HG02763 (cell line): ENCODE data around the gene SBK3.
"Not testable (repeated sequence)": the region's sequence is repeated elsewhere in the genome, so short reads cannot be mapped to it uniquely, and the experiment has no call there.

Experiments
- ATAC-seq: cut with Tn5 transposase; IDR thresholded peaks from one replicate; pipeline ENCODE4 v1.9.1; 2021; ENCODE audit warnings: mild to moderate bottlenecking, moderate library complexity; ENCODE audit not compliant: unreplicated experiment

Gene SBK3

DNA sequence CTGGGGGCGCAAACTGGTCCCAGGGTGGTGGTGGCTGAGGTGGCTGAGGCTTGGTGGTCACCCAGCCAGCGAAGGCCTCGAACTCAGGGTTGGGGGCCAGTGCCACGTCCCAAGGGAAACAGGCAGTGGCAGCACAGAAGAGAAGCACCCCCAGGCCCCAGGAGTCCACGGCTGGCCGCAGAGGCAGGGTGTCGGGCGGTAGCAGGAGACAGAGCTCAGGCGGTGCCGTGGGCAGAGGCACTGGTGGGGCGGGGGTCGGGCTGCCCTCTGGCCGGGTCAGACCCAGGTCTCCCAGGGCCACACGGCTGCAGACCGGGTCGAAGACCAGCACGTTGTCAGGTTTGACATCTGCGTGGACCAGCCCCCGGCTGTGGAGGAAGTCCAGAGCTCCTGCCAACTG lies 4.3 kb downstream of the SBK3 start:
- no peak for ATAC-seq

DNA sequence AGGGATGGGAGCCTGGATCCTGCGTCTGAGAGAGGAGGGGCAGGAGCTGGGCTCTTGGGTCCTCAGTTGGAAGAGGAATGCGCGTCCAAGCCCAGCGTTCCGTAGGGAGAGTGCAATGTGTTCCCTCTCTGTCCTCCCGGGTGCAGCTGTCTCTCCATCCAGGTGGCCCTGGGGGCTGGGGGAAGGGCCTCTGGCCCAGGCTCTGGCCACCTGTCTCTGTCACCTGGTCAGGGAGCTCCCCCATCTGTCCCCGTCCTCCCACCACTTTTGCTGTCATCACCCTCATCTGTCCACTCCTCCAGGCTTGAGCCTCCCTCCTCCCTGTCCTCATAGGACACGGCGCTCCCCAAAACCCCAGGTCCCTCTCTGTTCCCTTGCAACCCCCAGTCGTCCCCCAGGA lies 4.7 kb downstream of the SBK3 start:
- no peak for ATAC-seq

DNA sequence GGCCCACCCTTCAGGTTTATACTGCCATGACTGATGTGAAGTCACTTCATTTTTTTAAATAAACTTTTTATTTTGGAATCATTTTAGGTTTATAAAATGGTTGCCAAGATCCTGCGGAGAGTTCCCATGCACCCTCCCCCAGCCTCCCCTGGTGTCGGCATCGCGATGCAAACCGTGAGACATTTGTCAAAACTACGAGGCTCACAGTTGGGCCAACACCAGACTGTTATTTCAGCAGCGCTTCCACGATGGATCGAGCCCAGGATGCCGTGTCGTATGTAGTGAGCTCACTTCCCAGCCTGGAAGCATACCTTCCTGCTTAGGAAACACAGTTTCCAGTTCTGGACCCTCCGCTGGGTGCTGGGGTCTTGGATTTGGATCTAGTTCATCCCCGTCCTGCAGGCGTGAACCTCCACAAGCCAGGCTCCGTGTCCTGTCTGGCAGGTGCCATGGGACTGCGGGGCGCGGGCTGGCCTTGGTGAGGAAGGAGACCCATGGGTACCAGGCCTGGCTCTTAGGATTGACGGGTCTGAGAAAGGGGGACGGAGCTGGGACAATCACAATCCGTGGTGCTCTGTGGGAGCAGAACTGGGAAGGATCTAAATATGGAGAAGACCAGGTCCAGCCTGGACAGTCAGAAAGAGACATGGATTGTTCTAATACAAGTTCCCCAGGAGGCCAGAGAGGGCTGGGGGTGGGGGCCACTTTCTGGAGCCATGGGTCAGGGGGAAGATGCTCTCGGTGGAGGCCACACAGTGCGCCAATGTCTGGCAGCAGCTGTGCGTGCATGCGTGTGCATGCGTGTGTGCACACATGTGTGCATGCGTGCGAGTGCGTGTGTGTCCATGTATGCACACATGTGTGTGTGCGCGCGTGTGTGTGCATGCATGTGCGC lies 6.0 kb downstream of the SBK3 start:
- ATAC-seq = no peak

DNA sequence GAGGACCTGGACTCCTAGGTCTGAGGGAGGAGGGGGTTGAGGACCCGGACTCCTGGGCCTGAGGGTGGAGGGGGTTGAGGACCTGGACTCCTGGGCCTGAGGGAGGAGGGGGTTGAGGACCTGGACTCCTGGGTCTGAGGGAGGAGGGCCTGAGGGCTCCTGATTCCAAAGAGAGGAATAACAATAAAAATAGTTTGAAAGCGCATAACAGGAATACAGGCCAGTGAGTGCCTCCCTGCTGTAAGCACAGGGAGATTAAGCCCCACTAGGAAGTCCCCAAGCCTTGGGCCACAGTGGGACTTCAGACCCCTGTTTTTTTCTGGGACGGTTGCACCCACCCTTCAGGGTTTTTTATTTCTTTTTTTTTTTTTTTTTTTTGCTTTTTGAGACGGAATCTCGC lies 7.2 kb downstream of the SBK3 start:
- ATAC-seq = no peak

DNA sequence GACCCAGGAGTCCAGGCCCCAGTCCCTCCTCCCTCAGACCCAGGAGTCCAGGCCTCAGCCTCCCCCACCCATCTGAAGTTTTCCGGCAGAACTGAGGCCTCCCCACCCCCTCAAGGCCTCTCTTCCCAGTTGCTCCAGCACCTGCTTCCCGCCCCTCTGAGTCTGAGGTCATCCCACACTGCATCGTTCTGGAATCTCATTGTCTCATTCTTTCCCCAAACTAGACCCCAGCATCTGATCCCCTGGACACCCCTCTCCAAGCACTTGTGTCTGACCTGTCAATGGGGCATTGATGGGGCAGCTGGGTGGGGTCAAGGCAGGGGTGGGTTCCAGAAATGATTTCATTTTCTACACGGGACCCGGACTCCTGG lies 7.6 kb downstream of the SBK3 start:
- no peak for ATAC-seq

DNA sequence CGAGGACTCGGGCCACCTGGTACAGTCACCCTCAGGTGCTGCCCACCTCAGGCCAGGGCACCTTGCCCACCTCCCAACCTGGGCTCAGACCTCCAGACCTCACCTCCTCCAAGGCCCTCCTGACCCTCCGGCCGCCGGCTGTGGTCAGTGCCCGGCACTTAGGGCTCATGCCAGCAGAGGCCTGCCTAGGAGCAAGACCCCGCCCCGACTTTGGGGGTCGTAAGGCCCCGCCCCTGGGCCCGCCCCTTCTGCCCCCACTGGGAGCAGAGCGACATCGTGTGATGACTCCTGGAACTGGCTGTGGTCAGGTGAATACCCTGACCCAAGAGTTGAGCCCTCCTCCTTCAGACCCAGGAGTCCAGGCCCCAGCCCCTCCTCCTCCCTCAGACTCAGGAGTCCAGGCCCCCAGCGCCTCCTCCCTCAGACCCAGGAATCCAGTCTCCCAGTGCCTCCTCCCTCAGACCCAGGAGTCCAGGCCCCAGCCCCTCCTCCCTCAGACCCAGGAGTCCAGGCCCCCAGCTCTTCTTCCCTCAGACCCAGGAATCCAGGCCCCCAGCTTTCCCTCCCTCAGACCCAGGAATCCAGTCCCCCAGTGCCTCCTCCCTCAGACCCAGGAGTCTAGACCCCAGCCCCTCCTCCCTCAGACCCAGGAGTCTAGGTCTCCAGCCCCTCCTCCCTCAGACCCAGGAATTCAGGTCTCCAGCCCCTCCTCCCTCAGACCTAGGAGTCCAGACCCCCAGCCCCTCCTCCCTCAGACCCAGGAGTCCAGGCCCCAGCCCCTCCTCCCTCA lies 8.2 kb downstream of the SBK3 start, which contains the start of gene SBK2:
SBK2 (minus strand) TSS at position 183 of the 790 bp plus-strand sequence. CDS start 839 bp downstream, outside the sequence.
- ATAC-seq = no peak

DNA sequence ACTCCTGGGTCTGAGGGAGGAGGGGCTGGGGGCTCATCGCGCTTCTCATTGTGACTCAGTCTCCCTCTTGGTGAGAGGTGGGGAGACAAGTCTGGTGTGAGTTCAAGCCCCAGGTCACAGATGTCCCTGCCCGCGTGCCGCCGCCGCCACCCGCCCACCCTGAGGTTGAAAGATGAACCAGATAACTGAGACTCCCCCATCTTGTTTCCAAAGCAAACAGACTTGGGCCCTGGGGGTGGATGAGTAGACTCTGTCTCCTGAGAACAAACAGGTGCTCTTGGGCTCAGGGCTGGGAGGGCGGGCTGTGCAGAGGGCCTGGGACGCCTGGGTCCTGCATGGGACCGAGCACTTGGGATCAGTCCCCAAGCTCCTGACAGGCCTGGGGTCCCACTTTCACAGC lies 9.0 kb downstream of the SBK3 start:
- no peak for ATAC-seq

DNA sequence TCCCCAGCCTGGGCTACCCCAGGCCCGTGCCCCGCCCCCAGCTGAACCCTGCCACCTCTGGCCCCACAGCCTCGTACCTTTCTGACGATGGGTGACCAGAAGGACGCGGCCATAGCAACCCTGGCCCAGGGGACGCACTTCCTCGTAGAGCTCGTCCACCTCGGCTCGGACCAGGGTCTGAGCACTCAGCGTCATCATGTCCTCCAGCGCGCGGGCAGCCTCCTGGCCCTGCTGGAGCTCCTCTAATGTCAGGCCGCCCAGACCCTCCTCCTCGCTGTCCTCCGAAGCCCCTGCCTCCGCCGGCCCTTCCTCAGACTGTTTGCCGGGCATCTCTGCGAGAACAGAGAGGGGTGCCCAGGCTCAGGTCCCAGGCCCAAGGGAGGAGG lies 9.4 kb downstream of the SBK3 start:
- no peak for ATAC-seq

DNA sequence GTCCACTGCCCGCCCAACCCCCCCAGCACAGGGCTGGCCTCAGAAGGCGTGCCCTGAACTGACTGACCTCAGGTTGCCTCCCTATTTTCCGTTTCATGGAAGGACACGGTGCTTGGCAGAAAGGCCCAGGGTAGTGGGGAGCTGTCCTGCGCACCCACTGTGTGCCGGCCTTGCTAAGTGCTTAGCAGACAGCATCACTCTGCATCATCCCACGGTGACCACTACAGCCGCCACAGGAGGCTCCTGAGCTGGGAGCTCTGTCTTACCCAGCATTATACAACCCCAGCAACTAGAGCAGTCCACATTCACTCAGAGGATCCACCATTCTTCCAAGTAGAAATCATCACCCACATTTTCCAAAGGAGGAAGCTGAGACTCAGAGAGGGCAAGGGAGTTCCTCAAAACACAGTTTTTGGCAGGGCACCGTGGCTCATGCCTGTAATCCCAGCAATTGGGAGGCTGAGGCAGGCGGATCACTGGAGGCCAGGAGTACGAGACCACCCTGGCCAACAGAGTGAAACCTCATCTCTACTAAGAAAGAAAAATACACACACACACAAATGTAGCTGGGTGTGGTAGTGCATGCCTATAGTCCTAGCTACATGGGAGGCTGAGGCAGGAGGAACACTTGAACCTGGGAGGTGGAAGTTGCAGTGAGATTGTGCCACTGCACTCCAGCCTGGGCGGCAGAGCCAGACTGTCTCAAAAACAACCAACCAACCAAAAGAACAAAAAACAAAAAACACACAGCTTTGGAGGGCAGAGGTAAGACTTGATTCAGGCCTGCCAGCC lies 10.0 kb downstream of the SBK3 start:
- no peak for ATAC-seq

DNA sequence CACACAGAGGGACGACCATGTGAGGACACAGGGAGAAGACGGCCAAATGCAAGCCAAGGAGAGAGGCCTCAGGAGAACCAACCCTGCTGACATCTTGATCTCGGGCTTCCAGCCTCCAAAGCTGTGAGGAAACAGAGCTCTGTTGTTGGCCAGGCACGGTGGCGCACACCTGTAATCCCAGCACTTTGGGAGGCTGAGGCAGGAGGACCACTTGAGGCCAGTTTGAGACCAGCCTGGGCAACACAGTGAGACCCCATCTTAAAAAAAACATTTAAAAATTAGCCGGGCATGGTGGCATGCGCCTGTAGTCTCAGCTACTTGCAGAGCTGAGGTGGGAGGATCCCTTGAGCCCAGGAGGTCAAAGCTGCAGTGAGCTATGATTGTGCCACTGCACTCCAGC lies 11.1 kb downstream of the SBK3 start:
- not testable (repeated sequence) for ATAC-seq

DNA sequence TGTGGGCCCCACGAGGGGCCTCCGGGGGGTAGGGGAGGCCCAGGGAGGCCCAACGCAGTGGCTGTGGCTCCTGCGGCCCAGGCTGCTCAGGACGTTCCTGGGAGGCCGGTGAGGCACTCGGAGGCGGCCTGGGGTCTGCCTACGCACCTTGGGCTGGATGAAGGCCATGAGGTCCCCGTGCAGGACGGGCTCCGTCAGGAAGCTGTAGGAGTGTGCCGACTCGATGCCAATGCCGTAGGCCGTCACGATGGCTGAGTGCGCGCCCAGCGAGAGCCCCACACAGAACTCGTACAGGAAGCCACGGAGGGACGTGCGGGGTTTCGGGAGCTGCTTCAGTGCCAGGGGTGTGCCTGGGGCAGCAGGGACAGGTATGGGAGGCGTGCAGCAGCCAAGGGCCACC lies 14.3 kb downstream of the SBK3 start:
- ATAC-seq = no peak

DNA sequence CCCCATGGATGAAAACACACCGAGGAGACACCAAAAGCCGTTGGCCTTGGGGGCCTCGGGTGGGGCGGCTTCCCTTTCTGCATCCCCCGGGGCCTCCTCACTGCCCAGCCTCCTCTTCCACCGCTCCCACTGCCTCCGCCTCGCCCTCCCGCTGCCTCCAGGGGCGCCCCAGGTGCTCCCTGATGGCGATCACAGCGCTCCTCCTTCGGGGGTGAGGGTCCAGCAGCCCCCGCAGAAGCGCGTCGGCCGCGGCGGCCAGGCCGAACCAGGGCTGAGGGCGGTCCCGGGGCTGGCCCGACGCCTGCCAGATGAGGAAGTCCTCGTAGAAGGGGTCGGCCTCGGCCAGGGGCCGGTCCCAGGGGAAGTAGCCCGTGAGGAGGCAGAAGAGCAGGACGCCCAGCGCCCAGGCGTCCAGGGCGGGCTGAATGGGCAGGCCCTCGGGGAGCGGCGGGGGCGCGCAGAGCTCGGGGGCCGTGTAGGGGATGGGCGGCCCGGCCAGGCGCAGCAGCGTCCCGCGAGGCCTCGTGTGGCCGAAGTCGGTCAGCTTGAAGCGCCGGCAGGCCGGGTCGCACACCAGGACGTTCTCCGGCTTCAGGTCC lies 15.6 kb downstream of the SBK3 start:
- no peak for ATAC-seq

DNA sequence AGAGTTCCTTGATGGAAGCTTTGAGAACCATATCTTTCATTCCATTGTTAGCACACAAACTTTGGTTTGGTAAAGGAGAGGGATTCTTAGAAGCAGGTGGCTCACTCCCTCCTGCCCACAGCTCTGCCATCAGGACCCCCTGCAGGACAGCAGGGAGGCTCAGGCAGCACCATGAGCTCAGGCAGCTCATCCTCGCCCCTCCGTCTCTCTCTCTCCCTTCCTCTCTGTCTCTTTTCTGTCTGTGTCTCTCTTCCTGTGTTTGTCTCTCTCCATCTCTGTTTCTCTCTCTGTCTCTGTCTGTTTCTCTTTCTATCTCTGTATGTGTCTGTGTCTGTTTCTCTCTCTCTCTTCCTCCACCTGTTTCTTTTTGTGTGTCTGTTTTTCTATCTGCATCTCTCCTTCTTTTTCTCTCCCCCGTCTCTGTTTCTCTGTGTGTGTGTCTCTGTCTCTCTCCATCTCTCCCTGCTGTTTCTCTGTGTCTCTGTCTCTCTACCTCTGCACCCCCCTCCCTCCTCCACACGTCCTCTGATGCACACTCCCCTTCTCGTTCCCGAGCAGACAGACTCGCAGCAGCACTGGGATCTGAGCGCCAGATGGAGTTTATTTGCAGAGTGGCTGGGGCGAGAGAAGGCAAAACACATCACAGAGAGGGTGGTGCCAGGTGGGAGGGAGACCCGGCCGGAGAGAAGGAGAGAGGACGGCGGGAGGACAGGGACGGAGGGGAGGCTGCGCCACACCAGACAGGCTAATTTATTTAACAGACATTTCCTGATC lies 17.1 kb downstream of the SBK3 start:
- ATAC-seq = no peak

DNA sequence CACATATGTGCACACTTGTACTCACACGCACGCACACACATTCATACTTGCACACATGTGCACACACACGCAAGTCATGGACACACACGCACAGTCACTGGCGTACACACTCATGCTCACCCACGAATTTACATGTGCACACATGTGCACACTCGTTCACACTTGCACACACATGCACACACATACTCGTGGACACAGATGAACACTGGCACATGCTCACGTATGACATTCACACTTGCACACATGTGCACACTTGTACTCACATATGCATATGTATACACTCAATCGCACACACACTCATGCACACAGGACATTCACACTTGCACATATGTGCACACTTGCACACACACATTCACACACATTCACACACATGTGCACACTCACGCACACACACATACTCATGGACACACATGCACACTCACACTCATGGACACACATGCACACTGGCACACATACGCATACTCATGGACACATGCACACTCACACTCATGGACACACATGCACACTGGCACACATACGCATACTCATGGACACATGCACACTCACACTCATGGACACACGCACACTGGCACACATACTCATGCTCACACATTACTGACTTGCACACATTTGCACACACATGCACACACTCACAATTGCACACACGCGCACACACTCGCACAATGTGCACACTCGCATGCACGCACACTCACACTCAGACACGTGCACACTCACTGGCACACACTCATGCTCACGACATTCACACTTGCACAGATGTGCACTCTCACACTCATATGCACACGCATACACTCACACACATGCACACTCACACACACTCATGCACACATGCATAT lies 17.9 kb downstream of the SBK3 start:
- ATAC-seq = no peak

DNA sequence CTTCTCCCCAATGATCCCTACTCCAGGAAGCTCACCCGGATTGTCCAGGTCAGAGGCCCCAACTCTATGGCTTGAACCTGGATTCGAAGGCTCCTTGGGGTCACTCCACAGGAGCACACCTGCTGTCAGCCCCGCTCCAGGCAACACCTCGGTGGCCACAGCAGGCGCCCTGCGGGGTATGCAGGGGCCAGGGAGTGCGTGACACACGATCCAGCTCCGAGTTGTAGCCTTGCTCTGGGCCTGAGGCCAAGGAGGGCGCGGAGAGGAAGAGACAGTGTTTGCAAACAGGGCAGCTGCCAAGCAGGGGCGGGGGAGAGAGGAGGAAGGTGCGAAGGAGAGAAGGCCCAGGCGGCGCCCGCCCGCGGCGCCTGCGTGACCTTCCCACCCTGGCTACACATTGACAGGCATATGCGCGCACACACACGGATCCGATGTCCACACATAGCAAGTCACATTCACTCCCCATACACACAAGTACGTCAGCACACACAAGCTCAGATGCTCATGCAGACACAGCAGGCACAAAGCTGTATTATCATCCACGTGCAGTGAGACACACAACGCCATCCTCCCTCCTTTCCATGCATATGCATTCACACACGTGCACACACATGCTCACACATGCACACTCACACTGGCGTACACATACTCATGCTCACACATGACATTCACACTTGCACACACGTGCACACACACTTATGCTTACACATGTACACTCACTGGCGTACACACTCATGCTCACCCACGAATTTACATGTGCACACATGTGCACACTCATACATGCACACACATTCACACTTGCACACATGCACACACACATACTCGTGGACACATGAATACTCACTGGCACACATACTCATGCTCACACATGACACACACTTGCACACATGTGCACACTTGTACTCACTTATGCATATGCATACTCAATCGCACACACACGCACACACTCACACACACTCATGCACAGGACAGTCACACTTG lies 18.8 kb downstream of the SBK3 start:
- no peak for ATAC-seq

DNA sequence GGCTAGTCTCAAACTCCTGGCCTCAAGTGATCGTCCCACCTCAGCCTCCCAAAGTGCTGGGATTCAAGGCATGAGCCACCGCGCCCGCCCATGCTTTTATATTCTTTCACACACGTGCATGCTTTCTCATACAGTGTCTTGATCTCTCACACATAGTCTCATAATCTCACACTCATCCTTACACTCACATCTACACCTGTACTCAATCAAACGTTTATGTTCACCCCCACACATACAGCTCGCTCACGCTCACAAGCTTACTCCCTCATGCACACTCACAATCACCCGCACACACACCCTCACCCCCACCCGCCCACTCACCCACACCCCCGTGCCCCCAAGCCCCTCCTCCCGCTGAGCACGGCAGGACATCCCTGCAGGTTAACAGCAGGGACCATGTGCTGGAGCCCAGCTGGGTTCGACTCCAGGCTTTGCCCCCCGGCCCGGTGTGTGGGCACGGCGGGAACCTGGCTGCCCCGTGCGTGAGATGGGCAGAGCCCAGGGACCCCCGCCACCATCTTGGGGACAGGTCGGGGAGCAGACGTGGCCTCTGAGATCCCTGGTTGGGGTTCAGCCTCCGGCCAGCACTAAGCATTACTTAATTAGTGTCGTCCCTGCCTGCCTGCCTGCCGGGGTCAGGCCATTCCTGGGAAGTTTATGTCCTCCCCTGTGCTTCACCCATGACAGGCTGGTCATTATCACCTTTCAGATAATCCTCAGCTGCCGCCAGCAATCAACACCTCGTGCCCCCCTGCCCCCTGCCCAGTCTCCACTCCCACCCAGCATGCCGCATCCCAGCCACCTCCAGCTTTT lies 19.8 kb downstream of the SBK3 start:
- ATAC-seq = no peak

DNA sequence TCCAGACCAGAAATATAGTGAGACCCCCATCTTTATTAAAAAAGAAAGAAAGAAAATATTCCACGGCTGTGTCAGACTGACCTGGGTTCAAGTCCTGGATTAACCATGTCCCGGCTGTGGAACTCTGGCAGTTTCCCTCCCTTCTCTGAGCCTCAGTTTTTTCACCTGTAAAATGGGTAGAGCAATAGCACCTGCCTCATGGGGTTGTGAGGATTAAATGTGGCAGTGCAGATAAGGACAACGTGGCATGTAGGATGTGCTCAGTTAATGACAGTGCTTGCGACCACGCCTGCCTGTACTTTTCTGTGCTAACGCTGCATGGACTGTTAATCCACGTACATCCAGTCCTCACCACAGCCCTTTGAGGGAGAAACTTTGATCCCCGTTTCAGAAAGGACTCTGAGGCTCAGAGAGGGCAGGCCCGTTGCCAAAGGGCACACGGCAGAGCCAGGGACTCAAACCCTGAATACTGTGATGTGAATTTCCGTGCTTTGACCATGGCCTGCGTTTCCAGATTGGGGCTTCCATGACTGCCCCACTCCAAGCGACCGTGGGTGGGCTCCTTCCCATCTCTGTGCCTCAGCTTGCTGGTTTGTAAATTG lies 24.6 kb downstream of the SBK3 start:
- no peak for ATAC-seq
